GM12878 (cell line): Measurements from ENCODE around the gene NAA11. TPM values are rescaled to one million over a fixed set of nuclear protein-coding genes. Genes with fewer than 3 reads are reported as not detected.

Source experiments
- ATAC-seq: fragments of 200-7000 bp; cut with Tn5 transposase; 3 replicates; pipeline ENCODE4 v1.9.1; 2020; ENCODE audit warnings: mild to moderate bottlenecking, moderate library complexity
- BruUV-seq: library from RNA; stranded (reverse); fragments of 400-500 nt; replicated peaks from 2 replicates; lab custom pipeline; 2021; lab: Mats Ljungman, UMichigan
- CTCF ChIA-PET: fragments of 300-600 bp; sonication (Branson Sonifier 250); formaldehyde crosslinking; extraction: SDS; loops from one replicate; lab custom pipeline; 2021; ENCODE audit warnings: inconsistent platforms; lab: Yijun Ruan, JAX
- POLR2A ChIA-PET: fragments of 350-600 bp; formaldehyde crosslinking; extraction: SDS; loops from one replicate; lab custom pipeline; 2021; ENCODE audit warnings: inconsistent platforms; lab: Charles Lee
- RAD21 ChIA-PET: fragments of 300-600 bp; sonication (Branson Sonifier 250); formaldehyde crosslinking; loops from one replicate; lab custom pipeline; 2023; ENCODE audit warnings: antibody characterized with exemption; ENCODE audit not compliant: unreplicated experiment; lab: Charles Lee
- SMC1A ChIA-PET: fragments of 300-600 bp; sonication (Branson Sonifier 250); formaldehyde crosslinking; loops from one replicate; lab custom pipeline; 2023; ENCODE audit not compliant: unreplicated experiment, uncharacterized antibody; lab: Charles Lee
- DNase-seq: peaks from one replicate; pipeline ENCODE4 v3.0.0-alpha.2; 2011; ENCODE audit warnings: low read depth, low spot score
- FAIRE-seq: peaks from 3 replicates; lab custom pipeline; 2011; peaks lifted over from hg19 to GRCh38; lab: Jason Lieb, UNC
- H2AFZ ChIP-seq: 2 replicates; pipeline ENCODE4 v1.6.0; 2011; ENCODE audit warnings: low read depth, low read length, control low read depth; ENCODE audit not compliant: control insufficient read depth
- H3K27ac ChIP-seq: 2 replicates; pipeline ENCODE4 v1.5.1; 2011; ENCODE audit warnings: control low read depth; ENCODE audit not compliant: control insufficient read depth, insufficient read depth
- H3K27me3 ChIP-seq, 2 experiments: replicated peaks in 1 of 2; 2 replicates each; pipeline versions ENCODE4 v1.6.0 to v1.6.1; 2011; ENCODE audit warnings: low read length in 1 of 2; ENCODE audit not compliant: control insufficient read depth in 2 of 2, insufficient read depth in 2 of 2
- H3K36me3 ChIP-seq, 2 experiments: 2 replicates each; pipeline ENCODE4 v1.5.1; 2011; ENCODE audit warnings: low read length in 1 of 2; ENCODE audit not compliant: control insufficient read depth in 2 of 2, insufficient read depth in 2 of 2
- H3K4me1 ChIP-seq: 2 replicates; pipeline ENCODE4 v1.6.1; 2011; ENCODE audit warnings: mild to moderate bottlenecking, low read length, moderate library complexity, mixed read lengths; ENCODE audit not compliant: control insufficient read depth, insufficient read depth
- H3K4me2 ChIP-seq: 2 replicates; pipeline ENCODE4 v1.6.0; 2011; ENCODE audit warnings: control low read depth; ENCODE audit not compliant: control insufficient read depth, insufficient read depth
- H3K4me3 ChIP-seq: fragments of 200-600 bp; sonication (generic); 2 replicates; pipeline ENCODE4 v1.5.1; 2016
- H3K79me2 ChIP-seq: 2 replicates; pipeline ENCODE4 v1.6.0; 2011; ENCODE audit warnings: low read length; ENCODE audit not compliant: control insufficient read depth, insufficient read depth
- H3K9ac ChIP-seq: 2 replicates; pipeline ENCODE4 v1.8.0; 2011; ENCODE audit warnings: low read length, control low read depth, mixed read lengths; ENCODE audit not compliant: control insufficient read depth, insufficient read depth
- H3K9me3 ChIP-seq: replicated peaks from 3 replicates; pipeline ENCODE4 v1.5.1; 2011; ENCODE audit warnings: mild to moderate bottlenecking, low read length; ENCODE audit not compliant: control insufficient read depth, insufficient read depth
- H4K20me1 ChIP-seq: 2 replicates; pipeline ENCODE4 v1.6.0; 2011; ENCODE audit not compliant: control insufficient read depth, insufficient read depth
- ATF7 ChIP-seq: fragments of 450-650 bp; IDR thresholded peaks from 2 replicates; pipeline ENCODE4 v1.6.1; 2016; ENCODE audit warnings: low read depth, mild to moderate bottlenecking
- BCL3 ChIP-seq: IDR thresholded peaks from 2 replicates; pipeline ENCODE4 v1.6.1; 2011; ENCODE audit warnings: borderline replicate concordance, low read depth, mild to moderate bottlenecking, moderate library complexity, low read length; ENCODE audit not compliant: insufficient read depth, poor library complexity, severe bottlenecking
- BHLHE40 ChIP-seq, 2 experiments: fragments of 450-650 bp in 1 of 2; IDR thresholded peaks; 2 replicates each; pipeline ENCODE4 v1.6.1; 2011 to 2017; ENCODE audit warnings: low read depth in 2 of 2, borderline replicate concordance in 1 of 2, improper control_type of control experiment in 1 of 2, low read length in 1 of 2, mild to moderate bottlenecking in 1 of 2
- CBX5 ChIP-seq: sonication (generic); IDR thresholded peaks from 2 replicates; pipeline ENCODE4 v1.6.1; 2016; ENCODE audit warnings: low read depth, moderate library complexity, mild to moderate bottlenecking, inconsistent platforms
- CHD4 ChIP-seq: fragments of 200-600 bp; sonication (generic); IDR thresholded peaks from 2 replicates; pipeline ENCODE4 v1.6.1; 2016; ENCODE audit warnings: mild to moderate bottlenecking
- DPF2 ChIP-seq: fragments of 450-650 bp; IDR thresholded peaks from 2 replicates; pipeline ENCODE4 v1.6.1; 2017; ENCODE audit warnings: mild to moderate bottlenecking
- EGR1 ChIP-seq, 2 experiments: IDR thresholded peaks; 1 replicate in 1 of 2; 2 replicates in 1 of 2; pipeline ENCODE4 v1.6.1; 2011 to 2012; ENCODE audit warnings: low read depth in 2 of 2, low read length in 2 of 2, borderline replicate concordance in 1 of 2, mild to moderate bottlenecking in 1 of 2, moderate library complexity in 1 of 2
- EP300 ChIP-seq, 2 experiments: fragments of 150-350 bp in 1 of 2; IDR thresholded peaks; 2 replicates each; pipeline ENCODE4 v1.6.1; 2011 to 2012; ENCODE audit warnings: low read depth in 2 of 2, low read length in 2 of 2, borderline replicate concordance in 1 of 2, improper control_type of control experiment in 1 of 2, inconsistent platforms in 1 of 2; ENCODE audit not compliant: control insufficient read depth in 1 of 2
- ETV6 ChIP-seq, 2 experiments: fragments of 450-650 bp in 1 of 2; IDR thresholded peaks in 1 of 2; conservative IDR thresholded peaks in 1 of 2; 2 replicates each; pipeline ENCODE4 v1.6.1; 2014; ENCODE audit warnings: antibody characterized with exemption in 1 of 2, borderline replicate concordance in 1 of 2, low read depth in 1 of 2, mild to moderate bottlenecking in 1 of 2, moderate library complexity in 1 of 2
- FOS ChIP-seq: IDR thresholded peaks from 3 replicates; pipeline ENCODE4 v1.6.1; 2011; ENCODE audit warnings: borderline replicate concordance; ENCODE audit not compliant: insufficient read length; ENCODE audit errors: extremely low read depth
- HDAC6 ChIP-seq: fragments of 200-600 bp; sonication (generic); IDR thresholded peaks from one replicate; pipeline ENCODE4 v1.8.0; 2017; ENCODE audit warnings: antibody characterized with exemption; ENCODE audit not compliant: unreplicated experiment
- IKZF2 ChIP-seq, 2 experiments: fragments of 450-650 bp; IDR thresholded peaks; 2 replicates each; pipeline ENCODE4 v1.6.1; 2017; ENCODE audit warnings: mild to moderate bottlenecking in 2 of 2, moderate library complexity in 2 of 2
- IRF4 ChIP-seq: IDR thresholded peaks from 2 replicates; pipeline ENCODE4 v1.6.1; 2011; ENCODE audit warnings: low read depth, low read length
- JUND ChIP-seq: IDR thresholded peaks from 2 replicates; pipeline ENCODE4 v1.6.1; 2012; ENCODE audit warnings: low read depth, mild to moderate bottlenecking, low read length, improper control_type of control experiment, moderate library complexity
- POLR2AphosphoS2 ChIP-seq: IDR thresholded peaks from 2 replicates; pipeline ENCODE4 v1.6.1; 2011; ENCODE audit warnings: low read depth, mild to moderate bottlenecking, low read length, improper control_type of control experiment, moderate library complexity
- RUNX3 ChIP-seq: IDR thresholded peaks from 2 replicates; pipeline ENCODE4 v1.6.1; 2012; ENCODE audit warnings: low read length, inconsistent platforms
- SREBF2 ChIP-seq: IDR thresholded peaks from 2 replicates; pipeline ENCODE4 v1.6.1; 2012; ENCODE audit warnings: mild to moderate bottlenecking, low read length
- ZBED1 ChIP-seq: IDR thresholded peaks from 2 replicates; pipeline ENCODE4 v1.6.1; 2016; ENCODE audit warnings: borderline replicate concordance
- WGBS: methylation state at CpG from one replicate; pipeline ENCODE4 v1.1.6; 2016; ENCODE audit warnings: low lambda C conversion rate; ENCODE audit not compliant: insufficient replicate concordance, insufficient coverage; ENCODE audit errors: missing lambda C conversion rate; 5-methylcytosine and 5-hydroxymethylcytosine counted together
- in situ Hi-C: fragments of 300-500 bp; cut with MboI; formaldehyde crosslinking; loops from 9 replicates; pipeline ENCODE4 v1.14.3; 2018; ENCODE audit warnings: mixed read lengths
- intact Hi-C: fragments of 100-400 bp; cut with micrococcal nuclease; formaldehyde crosslinking; loops from one replicate; pipeline ENCODE4 v1.14.2; 2022; ENCODE audit not compliant: unreplicated experiment
- polyA plus RNA-seq, 11 experiments: library from polyadenylated mRNA; depleted of rRNA in 4 of 11; unstranded in 6 of 11; stranded (reverse) in 5 of 11; fragments of >200 nt; fragmentation: Nextera tagmentation in 4 of 11; fragmentation: Illumina TruSeq in 1 of 11; extraction: Ambion mirVana in 4 of 11; extraction: Trizol in 1 of 11; gene quantifications; 1 replicate in 1 of 11; 2 replicates in 10 of 11; pipeline versions ENCODE4 v1.2.1 to v1.2.3, GENCODE V29; 2011 to 2016; ENCODE audit warnings: inconsistent platforms in 2 of 11, missing spikeins in 2 of 11, low read depth in 1 of 11
- total RNA-seq, 4 experiments: library from RNA; depleted of rRNA in 3 of 4; stranded (reverse); fragments of >200 nt in 3 of 4; fragmentation: Illumina TruSeq in 1 of 4; extraction: Trizol in 1 of 4; gene quantifications; 2 replicates each; pipeline versions ENCODE4 v1.2.1 to v1.2.3, GENCODE V29; 2013 to 2021
- TF ChIP-seq, protein P1 (sequence below): fragments of 450-650 bp; conservative IDR thresholded peaks from 2 replicates; pipeline ENCODE4 v1.6.1; 2017; ENCODE audit warnings: mild to moderate bottlenecking, moderate library complexity

NAA11 gene
- total and polyA plus RNA-seq, 10 of the 15 experiments (the other 5 are each of a cell fraction or from before 2014, with no cell fraction given) = 0.12 to 0.16 TPM; not detected in 8

DNA sequence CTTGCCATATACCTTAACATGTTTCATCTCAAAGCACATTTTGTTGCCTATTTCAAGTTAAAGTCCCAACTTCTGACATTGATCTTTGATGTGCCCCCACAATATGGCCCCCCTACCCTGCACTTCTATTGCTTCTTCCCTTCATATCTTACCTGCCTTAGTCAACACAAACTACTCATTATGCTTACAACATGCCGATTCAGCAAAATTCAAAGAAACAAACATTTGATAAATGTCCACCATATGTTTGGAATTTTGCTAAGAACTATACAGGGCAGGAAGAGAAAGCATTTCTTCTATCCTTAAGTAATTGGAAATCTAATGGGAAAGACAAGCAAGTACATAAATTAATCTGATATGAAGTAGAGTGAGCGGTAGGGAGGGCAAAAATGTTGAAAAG is 25.6 kb downstream of the NAA11 start:
- intact Hi-C loops = no loop called here
- no TSS peak for BruUV-seq
- Histone ChIP-seq H4K20me1 (no peaks in the 10 kb centered on the region), H3K36me3 (no peaks in the 10 kb centered on the region), H3K4me2 (no peak overlapping the region), H2AFZ (no peak overlapping the region)
- in situ Hi-C loops = no loop called here
- CTCF ChIA-PET = interaction anchor here (0.6 to 1.5 kb wide), 3 partner anchors 8 to 58 kb away, joined by 3 to 5 read pairs (median 3); no protein-coding TSS in a partner anchor
- FAIRE-seq = no peak
- TF ChIP-seq JUND (no peak), CBX5 (no peak), EP300 (IDR thresholded peaks at IDR 0.05; ENCODE audit: borderline replicate concordance in 1 of 2, control insufficient read depth in 1 of 2, low read depth in 2 of 2, low read length in 2 of 2) (no peak), ETV6 (conservative IDR thresholded peaks at IDR 0.05 in 1 of 2, IDR thresholded peaks at IDR 0.05 in 1 of 2; ENCODE audit: borderline replicate concordance in 1 of 2, low read depth in 1 of 2) (no peak), ATF7 (no peak), ZBED1 (no peak), BCL3 (no peak), DPF2 (no peak), RUNX3 (no peak), IRF4 (no peak), CHD4 (no peak), EGR1 (IDR thresholded peaks at IDR 0.05; ENCODE audit: borderline replicate concordance in 1 of 2, low read depth in 2 of 2, low read length in 2 of 2) (no peak), SREBF2 (no peak), IKZF2 (IDR thresholded peaks at IDR 0.05) (no peak), FOS (no peak), POLR2AphosphoS2 (no peak), BHLHE40 (IDR thresholded peaks at IDR 0.05; ENCODE audit: borderline replicate concordance in 1 of 2, low read depth in 2 of 2, low read length in 1 of 2) (no peak), HDAC6 (no peak)
- TF ChIP-seq, protein P1, sequence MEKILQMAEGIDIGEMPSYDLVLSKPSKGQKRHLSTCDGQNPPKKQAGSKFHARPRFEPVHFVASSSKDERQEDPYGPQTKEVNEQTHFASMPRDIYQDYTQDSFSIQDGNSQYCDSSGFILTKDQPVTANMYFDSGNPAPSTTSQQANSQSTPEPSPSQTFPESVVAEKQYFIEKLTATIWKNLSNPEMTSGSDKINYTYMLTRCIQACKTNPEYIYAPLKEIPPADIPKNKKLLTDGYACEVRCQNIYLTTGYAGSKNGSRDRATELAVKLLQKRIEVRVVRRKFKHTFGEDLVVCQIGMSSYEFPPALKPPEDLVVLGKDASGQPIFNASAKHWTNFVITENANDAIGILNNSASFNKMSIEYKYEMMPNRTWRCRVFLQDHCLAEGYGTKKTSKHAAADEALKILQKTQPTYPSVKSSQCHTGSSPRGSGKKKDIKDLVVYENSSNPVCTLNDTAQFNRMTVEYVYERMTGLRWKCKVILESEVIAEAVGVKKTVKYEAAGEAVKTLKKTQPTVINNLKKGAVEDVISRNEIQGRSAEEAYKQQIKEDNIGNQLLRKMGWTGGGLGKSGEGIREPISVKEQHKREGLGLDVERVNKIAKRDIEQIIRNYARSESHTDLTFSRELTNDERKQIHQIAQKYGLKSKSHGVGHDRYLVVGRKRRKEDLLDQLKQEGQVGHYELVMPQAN = no peak
- TF ChIP-seq, all 136 proteins: peak for 0
- H3K27me3 ChIP-seq = no peaks in the 10 kb centered on the region
- ChIA-PET POLR2A (no interaction called here), RAD21 (no interaction called here), SMC1A (interaction anchor here (1.5 to 1.6 kb wide), 2 partner anchors 10 to 13 kb away, joined by 3 to 6 read pairs; no protein-coding TSS in a partner anchor)
- no peak overlapping the region for H3K27ac ChIP-seq
- H3K79me2 ChIP-seq = no peaks in the 10 kb centered on the region
- no peak for ATAC-seq
- DNase-seq = no peak
- H3K4me1 ChIP-seq = no peaks in the 10 kb centered on the region
- H3K4me3 ChIP-seq = no peak overlapping the region
- 35% methylated on average over 2 of the region's 2 CpGs for WGBS
- no peak overlapping the region for H3K9ac ChIP-seq
- no peaks in the 10 kb centered on the region for H3K9me3 ChIP-seq
